Ascending aorta (tissue), 2 donors: ENCODE data around the gene MUC5B. TPM values are rescaled to one million over a fixed set of nuclear protein-coding genes. Genes with fewer than 3 reads are reported as not detected.

Experiments used
- DNase-seq, 2 donors: peaks; one replicate each; pipeline ENCODE4 v3.0.0-alpha.2; 2019; ENCODE audit warnings: low spot score in 2 of 2
- H3K27ac ChIP-seq, 2 donors: fragments of 200-600 bp; sonication (generic); one replicate each; pipeline ENCODE4 v1.5.1; 2016 to 2017; ENCODE audit warnings: mild to moderate bottlenecking in 1 of 2
- H3K27me3 ChIP-seq: fragments of 200-600 bp; sonication (generic); one replicate; pipeline ENCODE4 v1.5.1; 2017
- H3K36me3 ChIP-seq, 2 donors: fragments of 200-600 bp; sonication (generic); one replicate each; pipeline ENCODE4 v1.5.1; 2016
- H3K4me1 ChIP-seq, 2 donors: fragments of 200-600 bp; sonication (generic); one replicate each; pipeline ENCODE4 v1.5.1; 2016 to 2017; ENCODE audit warnings: mild to moderate bottlenecking in 1 of 2
- H3K4me3 ChIP-seq, 2 donors: fragments of 200-600 bp; sonication (generic); one replicate each; pipeline ENCODE4 v1.5.1; 2016 to 2017; ENCODE audit warnings: mild to moderate bottlenecking in 1 of 2
- H3K9me3 ChIP-seq, 2 donors: fragments of 200-600 bp; sonication (generic); one replicate each; pipeline ENCODE4 v1.5.1; 2016
- intact Hi-C: fragments of 100-400 bp; cut with DNase I; formaldehyde crosslinking; loops from one replicate; pipeline ENCODE4 v1.15.1; 2023
- total RNA-seq: library from RNA; depleted of rRNA; stranded (reverse); fragments of >200 nt; gene quantifications from one replicate; pipeline ENCODE4 v1.1.0, GENCODE V29; 2016
- TF ChIP-seq, protein P1 (sequence below), 3 experiments: fragments of 200-600 bp in 2 of 3; fragments of 450-650 bp in 1 of 3; sonication (generic) in 2 of 3; IDR thresholded peaks; one replicate each; pipeline ENCODE4 v1.5.1; 2016 to 2019; ENCODE audit warnings: antibody characterized with exemption in 3 of 3, mild to moderate bottlenecking in 1 of 3, moderate library complexity in 1 of 3

MUC5B gene
- total RNA-seq, 1 donor from 2014 or later = under 0.01 TPM

DNA sequence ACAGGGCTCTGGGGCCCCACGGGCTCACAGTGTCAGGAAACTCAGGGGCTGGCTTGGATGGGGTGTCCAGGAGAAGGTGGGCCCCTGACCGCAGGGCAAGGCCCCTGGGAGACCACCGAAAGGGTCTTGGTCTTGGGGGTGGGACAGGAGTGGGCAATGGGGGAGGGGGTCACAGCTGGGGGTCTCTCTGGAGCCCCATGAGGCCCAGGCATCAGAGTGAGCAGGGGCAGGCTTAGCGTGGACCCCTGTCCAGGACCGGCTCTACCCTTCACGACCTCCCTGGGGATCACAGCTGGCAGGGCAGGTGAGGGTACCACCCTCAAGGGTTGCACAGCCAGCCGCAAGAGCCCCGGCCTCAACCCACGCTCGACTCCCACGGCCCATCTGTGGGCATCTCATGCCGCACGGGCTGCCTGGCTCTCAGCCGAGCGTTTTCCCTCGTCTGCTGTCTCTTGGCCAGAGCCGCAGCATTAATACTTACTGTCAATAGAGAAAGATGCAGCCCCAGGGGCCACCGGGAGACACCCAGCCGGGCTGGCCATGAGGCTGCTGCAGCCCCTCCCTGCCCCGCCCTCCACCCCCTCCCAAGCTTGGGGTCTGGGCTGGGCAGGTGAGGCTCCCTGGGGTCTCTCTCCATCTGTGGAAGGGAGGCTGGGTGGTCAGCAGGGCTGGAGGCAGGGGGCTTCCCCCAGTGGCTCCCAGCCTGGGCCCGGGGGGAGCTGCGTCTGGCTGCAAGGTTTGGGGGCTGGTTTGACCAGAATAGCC is 662 bp downstream of the MUC5B start:
- intact Hi-C loops = no loop called here
- H3K27me3 ChIP-seq = no peaks in the 10 kb centered on the region
- no peak for DNase-seq
- TF ChIP-seq, protein P1, sequence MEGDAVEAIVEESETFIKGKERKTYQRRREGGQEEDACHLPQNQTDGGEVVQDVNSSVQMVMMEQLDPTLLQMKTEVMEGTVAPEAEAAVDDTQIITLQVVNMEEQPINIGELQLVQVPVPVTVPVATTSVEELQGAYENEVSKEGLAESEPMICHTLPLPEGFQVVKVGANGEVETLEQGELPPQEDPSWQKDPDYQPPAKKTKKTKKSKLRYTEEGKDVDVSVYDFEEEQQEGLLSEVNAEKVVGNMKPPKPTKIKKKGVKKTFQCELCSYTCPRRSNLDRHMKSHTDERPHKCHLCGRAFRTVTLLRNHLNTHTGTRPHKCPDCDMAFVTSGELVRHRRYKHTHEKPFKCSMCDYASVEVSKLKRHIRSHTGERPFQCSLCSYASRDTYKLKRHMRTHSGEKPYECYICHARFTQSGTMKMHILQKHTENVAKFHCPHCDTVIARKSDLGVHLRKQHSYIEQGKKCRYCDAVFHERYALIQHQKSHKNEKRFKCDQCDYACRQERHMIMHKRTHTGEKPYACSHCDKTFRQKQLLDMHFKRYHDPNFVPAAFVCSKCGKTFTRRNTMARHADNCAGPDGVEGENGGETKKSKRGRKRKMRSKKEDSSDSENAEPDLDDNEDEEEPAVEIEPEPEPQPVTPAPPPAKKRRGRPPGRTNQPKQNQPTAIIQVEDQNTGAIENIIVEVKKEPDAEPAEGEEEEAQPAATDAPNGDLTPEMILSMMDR (IDR thresholded peaks at IDR 0.05) = no peak
- H3K4me3 ChIP-seq = no peak overlapping the region
- no peak overlapping the region for H3K27ac ChIP-seq
- no peaks in the 10 kb centered on the region for H3K36me3 ChIP-seq
- H3K9me3 ChIP-seq = no peaks in the 10 kb centered on the region
- H3K4me1 ChIP-seq = no peaks in the 10 kb centered on the region

DNA sequence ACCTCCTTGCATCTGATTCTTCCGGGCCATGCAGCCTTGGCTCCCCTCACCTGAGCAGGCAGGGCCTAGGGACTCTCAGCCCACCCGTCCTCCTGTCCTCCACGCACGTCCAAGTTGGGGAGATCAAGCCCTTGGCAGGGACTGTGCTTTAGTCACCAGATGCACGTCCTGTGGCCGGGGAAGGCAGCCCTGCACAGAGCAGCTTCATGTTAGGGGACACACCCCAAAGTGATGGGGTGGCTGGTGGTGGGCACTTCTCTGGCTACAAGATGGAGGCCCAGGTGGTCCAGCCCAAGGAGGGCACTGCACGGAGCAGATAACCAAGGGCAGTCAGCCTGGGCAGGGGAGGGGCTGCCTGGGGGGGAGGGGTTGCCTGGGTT is 1.2 kb downstream of the MUC5B start:
- DNase-seq = no peak
- Histone ChIP-seq H3K4me1 (no peaks in the 10 kb centered on the region), H3K27ac (no peak overlapping the region), H3K36me3 (no peaks in the 10 kb centered on the region), H3K9me3 (no peaks in the 10 kb centered on the region), H3K27me3 (no peaks in the 10 kb centered on the region), H3K4me3 (no peak overlapping the region)
- TF ChIP-seq, protein P1 (IDR thresholded peaks at IDR 0.05) = no peak
- intact Hi-C loops = no loop called here

DNA sequence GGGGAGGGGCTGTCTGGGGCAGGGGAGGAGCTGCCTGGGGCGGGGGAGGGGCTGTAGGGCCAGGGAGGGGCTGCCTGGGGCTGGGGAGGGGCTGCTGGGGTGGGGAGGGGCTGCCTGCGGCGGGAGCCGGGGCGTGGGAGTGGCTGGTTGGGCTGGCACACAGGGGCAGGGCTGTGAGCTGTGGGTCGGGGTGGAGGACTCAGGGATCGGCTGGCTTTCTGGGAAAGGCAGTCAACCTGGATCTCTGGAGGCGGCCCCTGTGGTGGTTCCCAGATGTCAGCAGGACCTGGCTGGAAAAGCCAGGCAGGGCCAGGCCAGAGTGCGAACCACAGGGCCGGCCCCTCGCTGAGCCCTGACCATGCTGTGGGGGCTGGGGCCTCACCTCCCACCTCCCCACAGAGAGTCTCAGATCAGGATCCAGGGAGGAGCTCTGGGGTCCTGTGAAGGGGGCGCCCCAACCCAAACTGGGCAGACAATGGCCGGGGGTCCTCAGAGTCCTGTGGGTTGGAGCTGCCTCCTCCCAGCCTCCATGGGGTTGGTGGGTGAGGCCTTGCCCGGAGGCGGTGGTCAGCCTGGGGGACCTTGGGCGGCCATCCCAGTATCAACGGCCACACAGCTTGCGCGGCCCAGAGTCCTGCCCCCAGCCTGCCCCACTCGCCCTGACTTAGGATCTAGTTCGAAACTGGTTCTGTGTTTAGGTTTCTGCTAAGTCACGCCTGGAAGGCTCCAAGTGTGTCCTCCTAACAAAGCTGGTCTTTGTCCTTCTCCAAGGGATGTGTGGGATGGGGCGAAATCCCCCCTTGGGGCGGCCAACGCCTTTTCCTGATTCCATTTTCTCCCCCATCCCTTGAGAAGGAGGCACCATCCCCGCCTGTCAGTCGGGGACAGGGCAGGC is 1.9 kb downstream of the MUC5B start:
- H3K9me3 ChIP-seq = no peaks in the 10 kb centered on the region
- TF ChIP-seq, protein P1 (IDR thresholded peaks at IDR 0.05) = no peak
- no peaks in the 10 kb centered on the region for H3K27me3 ChIP-seq
- intact Hi-C loops = no loop called here
- no peak overlapping the region for H3K4me3 ChIP-seq
- DNase-seq = peak in 1 of 2 donors; percentile 48
- H3K27ac ChIP-seq = no peak overlapping the region
- no peaks in the 10 kb centered on the region for H3K4me1 ChIP-seq
- no peaks in the 10 kb centered on the region for H3K36me3 ChIP-seq

DNA sequence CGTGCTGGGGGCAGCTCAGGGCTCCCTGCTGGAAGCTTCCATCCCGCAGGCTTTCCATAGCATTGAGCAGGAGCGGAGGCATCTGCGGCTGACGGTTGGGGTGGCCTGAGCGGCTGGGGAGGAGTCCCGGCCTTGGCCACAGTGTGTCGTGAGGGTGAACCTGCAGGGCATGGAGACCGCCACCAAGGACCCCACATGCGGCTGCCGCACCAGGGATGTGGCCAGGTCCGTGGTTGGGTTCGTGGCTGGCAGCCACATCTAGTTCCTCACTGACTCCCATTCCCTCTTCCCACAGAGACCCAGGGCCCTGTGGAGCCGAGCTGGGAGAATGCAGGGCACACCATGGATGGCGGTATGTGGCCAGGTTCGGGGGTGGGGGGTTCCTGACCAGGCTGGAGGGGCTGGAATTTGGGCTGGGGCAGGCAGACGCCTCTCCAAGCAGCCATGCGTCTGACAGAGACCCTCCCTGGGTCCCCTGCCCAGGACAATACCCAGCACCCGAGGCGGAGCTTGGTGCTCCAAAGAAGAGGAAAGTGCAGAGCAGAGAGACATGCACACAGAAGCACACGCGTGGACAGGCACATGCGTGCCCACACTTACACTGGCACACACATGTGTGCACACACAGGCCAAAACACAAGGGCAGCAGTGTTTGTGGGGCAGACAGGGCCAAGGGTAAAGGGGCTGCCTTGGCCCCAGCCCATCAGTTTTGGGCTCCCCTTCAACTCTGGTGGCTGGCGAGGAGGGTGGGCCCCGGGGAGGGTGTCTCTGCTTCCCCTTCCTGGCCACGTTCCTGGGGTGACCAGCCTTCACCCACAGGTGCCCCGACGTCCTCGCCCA is 2.7 kb downstream of the MUC5B start:
- no peaks in the 10 kb centered on the region for H3K27me3 ChIP-seq
- intact Hi-C loops = no loop called here
- TF ChIP-seq, protein P1 (IDR thresholded peaks at IDR 0.05) = no peak
- no peaks in the 10 kb centered on the region for H3K4me1 ChIP-seq
- no peaks in the 10 kb centered on the region for H3K36me3 ChIP-seq
- no peak overlapping the region for H3K4me3 ChIP-seq
- H3K9me3 ChIP-seq = no peaks in the 10 kb centered on the region
- H3K27ac ChIP-seq = no peak overlapping the region
- DNase-seq = peak; percentile 5 to 18

DNA sequence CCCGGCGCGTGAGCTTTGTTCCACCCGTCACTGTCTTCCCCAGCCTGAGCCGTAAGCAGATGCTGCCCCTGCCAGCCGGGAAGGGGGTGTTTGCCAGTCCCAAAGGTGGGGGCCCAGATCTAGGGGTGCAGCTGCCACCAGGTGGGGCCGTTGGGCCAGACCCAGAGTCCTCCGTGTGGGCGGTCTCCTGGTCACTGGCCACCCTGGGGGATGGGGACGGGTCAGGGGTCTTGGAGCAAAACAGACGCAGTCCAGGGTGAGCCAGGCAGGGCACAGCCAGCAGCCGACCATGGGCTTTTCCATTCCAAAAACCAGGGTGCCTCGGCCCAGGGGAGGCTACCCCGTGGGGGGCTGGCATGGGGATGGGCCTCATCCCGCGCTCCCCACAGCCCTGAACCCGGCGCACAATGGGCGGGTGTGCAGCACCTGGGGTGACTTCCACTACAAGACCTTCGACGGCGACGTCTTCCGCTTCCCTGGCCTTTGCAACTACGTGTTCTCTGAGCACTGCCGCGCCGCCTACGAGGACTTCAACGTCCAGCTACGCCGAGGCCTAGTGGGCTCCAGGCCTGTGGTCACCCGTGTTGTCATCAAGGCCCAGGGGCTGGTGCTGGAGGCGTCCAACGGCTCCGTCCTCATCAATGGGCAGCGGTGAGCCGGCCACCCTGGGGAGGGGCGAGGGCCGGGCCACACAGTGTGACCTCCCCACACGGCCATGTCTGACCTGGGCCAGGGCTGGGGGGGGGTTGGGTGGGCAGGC is 3.5 kb downstream of the MUC5B start:
- intact Hi-C loops = no loop called here
- no peak overlapping the region for H3K27ac ChIP-seq
- no peak overlapping the region for H3K4me3 ChIP-seq
- peak; percentile 6 to 61 for DNase-seq
- no peaks in the 10 kb centered on the region for H3K27me3 ChIP-seq
- no peaks in the 10 kb centered on the region for H3K36me3 ChIP-seq
- H3K9me3 ChIP-seq = no peaks in the 10 kb centered on the region
- TF ChIP-seq, protein P1 (IDR thresholded peaks at IDR 0.05) = no peak
- H3K4me1 ChIP-seq = no peaks in the 10 kb centered on the region
